Glutamatergic neuron (in vitro differentiated cells): ENCODE measurements around the gene ADCY3. TPM values are rescaled to one million over a fixed set of nuclear protein-coding genes. Genes with fewer than 3 reads are reported as not detected.

Experiments used
- DNase-seq: peaks from one replicate; pipeline ENCODE4 v3.0.0; 2022
- H3K27ac Mint-ChIP-seq: one replicate; pipeline ENCODE4 v1.8.0; 2020; ENCODE audit warnings: mild to moderate bottlenecking, mixed read lengths, inconsistent platforms; ENCODE audit not compliant: unreplicated experiment
- H3K27me3 Mint-ChIP-seq: one replicate; pipeline ENCODE4 v1.8.0; 2020; ENCODE audit warnings: mild to moderate bottlenecking, moderate library complexity, mixed read lengths, inconsistent platforms; ENCODE audit not compliant: unreplicated experiment
- H3K36me3 Mint-ChIP-seq: one replicate; pipeline ENCODE4 v1.8.0; 2020; ENCODE audit warnings: mild to moderate bottlenecking, mixed read lengths, inconsistent platforms; ENCODE audit not compliant: unreplicated experiment
- H3K4me1 Mint-ChIP-seq: one replicate; pipeline ENCODE4 v1.8.0; 2020; ENCODE audit warnings: mild to moderate bottlenecking, low read depth, mixed read lengths, inconsistent platforms; ENCODE audit not compliant: unreplicated experiment
- H3K4me3 Mint-ChIP-seq: one replicate; pipeline ENCODE4 v1.8.0; 2020; ENCODE audit warnings: mild to moderate bottlenecking, mixed read lengths, inconsistent platforms; ENCODE audit not compliant: unreplicated experiment
- H3K9me3 Mint-ChIP-seq: one replicate; pipeline ENCODE4 v1.8.0; 2020; ENCODE audit warnings: mild to moderate bottlenecking, moderate library complexity, mixed read lengths, inconsistent platforms; ENCODE audit not compliant: unreplicated experiment
- CTCF ChIP-seq: fragments of 200-600 bp; sonication (generic); IDR thresholded peaks from one replicate; pipeline ENCODE4 v1.5.0; 2021; ENCODE audit not compliant: partially characterized antibody, unreplicated experiment
- total RNA-seq: library from RNA; stranded (reverse); fragmentation: NEBNext Ultra II Directional; extraction: Animal tissue kit (Norgen Biotek cat#: 25700); gene quantifications from one replicate; pipeline ENCODE4 v1.2.1, GENCODE V29; 2021; ENCODE audit not compliant: unreplicated experiment

ADCY3 gene
- total RNA-seq, 1 donor from 2014 or later, result 76.2 TPM

DNA sequence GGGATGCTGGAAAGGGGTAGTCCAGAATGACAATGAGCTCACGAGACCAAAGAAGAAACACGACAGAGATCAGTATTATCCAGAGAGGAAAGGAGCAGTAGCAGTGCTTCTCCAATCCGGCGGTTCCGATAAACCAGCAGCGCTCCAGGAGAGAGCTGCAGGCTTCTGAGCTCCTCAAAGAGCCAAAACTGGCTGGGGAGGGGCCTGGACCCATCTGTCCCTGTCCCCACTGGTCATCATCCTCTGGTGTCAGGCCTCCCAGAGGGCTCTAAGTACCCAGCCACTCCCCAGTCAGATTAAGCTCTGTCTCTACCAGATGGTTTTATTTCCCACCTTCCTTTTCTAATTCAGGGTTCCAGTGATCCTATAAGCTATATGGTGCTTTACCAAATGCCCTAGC, 28.5 kb upstream of the ADCY3 start:
- Mint-ChIP-seq H3K4me3 (peak overlapping the region; percentile 81), H3K27me3 (peaks cover 2% of the 10 kb centered on the region), H3K4me1 (peaks cover 40% of the 10 kb centered on the region), H3K27ac (peak overlapping the region; percentile 81), H3K9me3 (no peaks in the 10 kb centered on the region), H3K36me3 (peaks cover under 1% of the 10 kb centered on the region)
- TF ChIP-seq CTCF, result no peak
- no peak for DNase-seq

DNA sequence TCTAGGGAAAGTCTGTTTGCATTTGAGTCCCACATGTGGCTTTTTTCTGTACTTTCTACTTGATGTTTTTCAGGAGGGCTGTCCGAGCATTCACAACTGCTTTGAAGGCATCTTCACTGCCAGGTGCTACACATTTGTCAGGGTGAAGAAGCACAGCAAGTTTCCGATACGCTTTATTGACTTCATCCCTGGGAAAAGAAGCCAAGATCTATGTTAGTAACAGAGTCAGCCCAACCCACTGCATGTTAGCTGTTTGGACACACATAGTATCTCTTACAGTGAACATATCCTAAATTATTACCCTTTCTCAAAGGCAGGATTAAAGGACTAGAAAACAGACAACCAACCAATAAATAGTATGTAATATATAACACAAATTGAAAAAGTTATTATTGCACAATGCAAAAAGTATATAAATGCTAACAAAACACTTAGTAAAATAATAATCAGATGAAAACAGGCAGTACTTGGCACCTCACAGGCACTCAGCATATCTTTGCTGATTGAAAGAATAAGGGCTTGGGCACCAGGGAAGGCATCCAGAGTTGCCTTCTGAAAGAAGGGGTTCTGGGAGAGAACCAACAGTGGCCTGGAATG, 27.6 kb upstream of the ADCY3 start:
- Mint-ChIP-seq H3K27ac (peak overlapping the region; percentile 81), H3K27me3 (peaks cover 2% of the 10 kb centered on the region), H3K36me3 (no peaks in the 10 kb centered on the region), H3K4me3 (peak overlapping the region; percentile 81), H3K4me1 (peaks cover 39% of the 10 kb centered on the region), H3K9me3 (no peaks in the 10 kb centered on the region)
- DNase-seq, result no peak
- no peak for TF ChIP-seq CTCF

DNA sequence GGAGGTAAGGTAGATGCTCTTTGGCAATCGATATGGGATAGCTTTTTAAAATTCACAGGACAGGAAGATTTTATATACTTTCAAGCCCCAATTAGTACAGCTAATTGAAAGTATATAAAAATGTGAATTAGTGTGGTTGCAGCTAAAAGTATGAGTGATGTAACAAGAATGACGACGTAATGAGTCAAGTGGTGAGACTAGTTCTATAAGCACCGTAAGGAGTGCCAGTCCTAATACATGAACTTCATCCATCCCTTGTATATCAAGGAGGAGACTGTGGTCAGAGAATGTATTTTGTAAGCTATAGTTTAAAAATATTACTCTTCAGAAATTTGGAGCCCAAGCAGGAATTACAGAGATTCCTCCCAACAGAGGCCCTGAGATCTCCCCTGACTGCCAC, 25.9 kb upstream of the ADCY3 start:
- no peak overlapping the region for H3K4me3 Mint-ChIP-seq
- DNase-seq, result no peak
- no peak overlapping the region for H3K27ac Mint-ChIP-seq
- no peaks in the 10 kb centered on the region for H3K36me3 Mint-ChIP-seq
- no peaks in the 10 kb centered on the region for H3K9me3 Mint-ChIP-seq
- H3K27me3 Mint-ChIP-seq, result peaks cover 2% of the 10 kb centered on the region
- no peak for TF ChIP-seq CTCF
- H3K4me1 Mint-ChIP-seq, result peaks cover 36% of the 10 kb centered on the region

GRCh38 chr2:24943427-24944053, 23.5 kb upstream of the ADCY3 start:
- Mint-ChIP-seq H3K4me1 (peaks cover 24% of the 10 kb centered on the region), H3K27me3 (peaks cover 2% of the 10 kb centered on the region), H3K9me3 (no peaks in the 10 kb centered on the region), H3K27ac (no peak overlapping the region), H3K36me3 (no peaks in the 10 kb centered on the region), H3K4me3 (no peak overlapping the region)
- no peak for TF ChIP-seq CTCF
- DNase-seq, result no peak

DNA sequence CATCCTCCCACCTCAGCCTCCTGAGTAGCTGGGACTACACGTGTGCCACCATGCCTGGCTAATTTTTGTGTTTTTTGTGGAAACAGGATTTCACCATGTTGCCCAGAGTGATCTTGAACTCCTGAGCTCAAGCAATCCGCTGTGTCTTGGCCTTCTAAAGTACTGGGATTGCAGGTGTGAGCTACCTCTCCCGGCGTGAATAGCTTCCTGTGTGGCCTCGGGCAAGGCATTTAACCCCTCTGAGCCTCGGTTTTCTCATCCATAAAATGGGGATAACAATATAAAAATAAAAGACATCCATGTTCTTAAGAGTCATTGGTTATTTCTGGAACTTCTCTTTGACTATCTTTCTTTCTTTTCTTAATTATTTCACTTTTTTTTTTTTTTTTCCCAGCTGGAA, 19.3 kb upstream of the ADCY3 start:
- no peaks in the 10 kb centered on the region for H3K9me3 Mint-ChIP-seq
- peaks cover 4% of the 10 kb centered on the region for H3K4me1 Mint-ChIP-seq
- no peaks in the 10 kb centered on the region for H3K27me3 Mint-ChIP-seq
- DNase-seq, result no peak
- no peak for TF ChIP-seq CTCF
- no peak overlapping the region for H3K4me3 Mint-ChIP-seq
- H3K36me3 Mint-ChIP-seq, result no peaks in the 10 kb centered on the region
- H3K27ac Mint-ChIP-seq, result no peak overlapping the region
